A673 (cell line): ENCODE data around the gene SUSD6.

Experiments
- EZH2 ChIP-seq: fragments of 200-600 bp; sonication (generic); IDR thresholded peaks from 2 replicates; pipeline ENCODE4 v1.6.1; 2017; ENCODE audit warnings: borderline replicate concordance, low read depth, mild to moderate bottlenecking, mixed read lengths, antibody characterized with exemption, low read length; ENCODE audit not compliant: poor library complexity, severe bottlenecking
- TF ChIP-seq, protein P1 (sequence below): fragments of 300-800, 200-600 bp; sonication (generic); conservative IDR thresholded peaks from 2 replicates; pipeline ENCODE4 v1.5.1; 2017; ENCODE audit warnings: low read depth, mild to moderate bottlenecking, antibody characterized with exemption, low read length, moderate library complexity, mixed read lengths

DNA sequence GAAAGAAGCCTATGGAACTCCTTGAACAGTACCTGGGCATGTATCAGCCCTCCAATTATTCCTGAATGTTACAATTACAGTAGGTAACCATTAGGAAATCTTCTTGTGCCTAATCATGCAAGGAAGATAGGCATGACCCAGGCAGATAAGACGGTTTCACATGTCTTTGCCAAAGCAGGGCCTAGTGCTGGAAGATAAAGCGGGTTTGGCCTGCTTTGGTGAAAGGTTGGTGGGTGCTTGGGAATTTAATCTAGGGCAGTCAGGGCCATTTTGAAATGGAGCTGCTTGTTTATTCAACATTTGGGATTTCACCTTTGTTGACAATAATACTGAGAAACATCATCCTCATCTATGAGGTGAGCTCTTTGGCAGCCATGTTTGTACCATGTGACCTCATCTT is 143.1 kb downstream of the SUSD6 start:
- TF ChIP-seq, protein P1, sequence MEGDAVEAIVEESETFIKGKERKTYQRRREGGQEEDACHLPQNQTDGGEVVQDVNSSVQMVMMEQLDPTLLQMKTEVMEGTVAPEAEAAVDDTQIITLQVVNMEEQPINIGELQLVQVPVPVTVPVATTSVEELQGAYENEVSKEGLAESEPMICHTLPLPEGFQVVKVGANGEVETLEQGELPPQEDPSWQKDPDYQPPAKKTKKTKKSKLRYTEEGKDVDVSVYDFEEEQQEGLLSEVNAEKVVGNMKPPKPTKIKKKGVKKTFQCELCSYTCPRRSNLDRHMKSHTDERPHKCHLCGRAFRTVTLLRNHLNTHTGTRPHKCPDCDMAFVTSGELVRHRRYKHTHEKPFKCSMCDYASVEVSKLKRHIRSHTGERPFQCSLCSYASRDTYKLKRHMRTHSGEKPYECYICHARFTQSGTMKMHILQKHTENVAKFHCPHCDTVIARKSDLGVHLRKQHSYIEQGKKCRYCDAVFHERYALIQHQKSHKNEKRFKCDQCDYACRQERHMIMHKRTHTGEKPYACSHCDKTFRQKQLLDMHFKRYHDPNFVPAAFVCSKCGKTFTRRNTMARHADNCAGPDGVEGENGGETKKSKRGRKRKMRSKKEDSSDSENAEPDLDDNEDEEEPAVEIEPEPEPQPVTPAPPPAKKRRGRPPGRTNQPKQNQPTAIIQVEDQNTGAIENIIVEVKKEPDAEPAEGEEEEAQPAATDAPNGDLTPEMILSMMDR, result no peak
- TF ChIP-seq EZH2, result no peak
